Measurements from ENCODE around the gene LRP1B.

The LRP1B gene

GRCh38 chr2:140797718-140798117 is 1333.1 kb downstream of the LRP1B start:
- Histone ChIP-seq H3K4me1 (no peaks in the 10 kb centered on the region), H3K36me3 (no peaks in the 10 kb centered on the region), H3K4me3 (ENCODE audit: low read depth, low read length) (no peak overlapping the region), H3K9me3 (no peaks in the 10 kb centered on the region), H3K27me3 (no peaks in the 10 kb centered on the region)
- TF ChIP-seq CTCF (IDR thresholded peaks at IDR 0.05; ENCODE audit: low read depth, low read length), result no peak
- DNase-seq, result no peak

GRCh38 chr2:140791802-140792201 is 1339.0 kb downstream of the LRP1B start:
- DNase-seq, result no peak
- no peaks in the 10 kb centered on the region for H3K36me3 ChIP-seq
- H3K4me3 ChIP-seq (ENCODE audit: low read depth, low read length), result no peak overlapping the region
- no peaks in the 10 kb centered on the region for H3K9me3 ChIP-seq
- no peaks in the 10 kb centered on the region for H3K4me1 ChIP-seq
- no peak for TF ChIP-seq CTCF (IDR thresholded peaks at IDR 0.05; ENCODE audit: low read depth, low read length)
- no peaks in the 10 kb centered on the region for H3K27me3 ChIP-seq

DNA sequence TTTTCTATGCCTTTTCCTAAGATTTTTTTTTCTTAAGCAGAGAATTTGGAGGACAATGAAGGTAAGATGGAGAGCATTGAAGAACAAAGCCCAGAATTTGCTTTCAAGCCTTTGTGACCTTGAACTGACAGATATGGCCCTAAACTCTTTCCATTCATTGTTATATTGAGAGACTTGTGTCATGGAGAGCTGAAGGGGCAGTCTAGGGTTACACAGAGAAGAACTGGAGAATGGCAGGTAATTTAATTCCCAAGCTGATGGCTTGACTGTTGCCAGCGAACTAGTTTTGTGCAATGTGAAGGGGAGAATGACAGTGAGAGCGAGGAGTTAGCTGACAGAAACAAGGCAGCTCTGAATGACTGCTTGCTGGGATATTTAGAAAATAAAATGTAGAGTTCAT is 1344.2 kb downstream of the LRP1B start:
- Histone ChIP-seq H3K27me3 (no peaks in the 10 kb centered on the region), H3K9me3 (no peaks in the 10 kb centered on the region), H3K4me3 (ENCODE audit: low read depth, low read length) (no peak overlapping the region), H3K36me3 (no peaks in the 10 kb centered on the region), H3K4me1 (no peaks in the 10 kb centered on the region)
- DNase-seq, result no peak
- no peak for TF ChIP-seq CTCF (IDR thresholded peaks at IDR 0.05; ENCODE audit: low read depth, low read length)

- Histone ChIP-seq H3K9me3 (no peaks in the 10 kb centered on the region), H3K4me3 (ENCODE audit: low read depth, low read length) (no peak overlapping the region), H3K27me3 (no peaks in the 10 kb centered on the region), H3K4me1 (no peaks in the 10 kb centered on the region), H3K36me3 (no peaks in the 10 kb centered on the region)
- no peak for TF ChIP-seq CTCF (IDR thresholded peaks at IDR 0.05; ENCODE audit: low read depth, low read length)
- DNase-seq, result no peak
Observed at GRCh38 chr2:140775411-140775810, 1355.4 kb downstream of the LRP1B start.

- H3K9me3 ChIP-seq, result no peaks in the 10 kb centered on the region
- no peak for TF ChIP-seq CTCF (IDR thresholded peaks at IDR 0.05; ENCODE audit: low read depth, low read length)
- no peak overlapping the region for H3K4me3 ChIP-seq (ENCODE audit: low read depth, low read length)
Observed at GRCh38 chr2:140770645-140771044, 1360.2 kb downstream of the LRP1B start.

GRCh38 chr2:140761807-140762206 is 1369.0 kb downstream of the LRP1B start:
- Histone ChIP-seq H3K4me3 (ENCODE audit: low read depth, low read length) (no peak overlapping the region), H3K9me3 (no peaks in the 10 kb centered on the region), H3K4me1 (no peaks in the 10 kb centered on the region), H3K27me3 (no peaks in the 10 kb centered on the region), H3K36me3 (no peaks in the 10 kb centered on the region)
- DNase-seq, result no peak
- no peak for TF ChIP-seq CTCF (IDR thresholded peaks at IDR 0.05; ENCODE audit: low read depth, low read length)

More at GRCh38 chr2:140770645-140771044, 1360.2 kb downstream of the LRP1B start:
- H3K36me3 ChIP-seq, result no peaks in the 10 kb centered on the region
- no peaks in the 10 kb centered on the region for H3K27me3 ChIP-seq
- DNase-seq, result no peak
- no peaks in the 10 kb centered on the region for H3K4me1 ChIP-seq
